GM18951 (cell line): ENCODE results near the gene MAN1B1.
"Not testable (repeated sequence)": the region's sequence is repeated elsewhere in the genome, so short reads cannot be mapped to it uniquely, and the experiment has no call there.

Source experiments
- POLR2A ChIP-seq: IDR thresholded peaks from 4 replicates; pipeline ENCODE4 v1.6.1; 2011; ENCODE audit warnings: mild to moderate bottlenecking; ENCODE audit not compliant: insufficient read length, insufficient read depth; ENCODE audit errors: extremely low read depth
- in situ Hi-C: fragments of 300-500 bp; cut with MboI; formaldehyde crosslinking; loops from one replicate; pipeline ENCODE4 v1.12.0; 2022; ENCODE audit warnings: low sequenced_read_pairs, mixed read lengths, inconsistent platforms; ENCODE audit not compliant: unreplicated experiment

The MAN1B1 gene

DNA sequence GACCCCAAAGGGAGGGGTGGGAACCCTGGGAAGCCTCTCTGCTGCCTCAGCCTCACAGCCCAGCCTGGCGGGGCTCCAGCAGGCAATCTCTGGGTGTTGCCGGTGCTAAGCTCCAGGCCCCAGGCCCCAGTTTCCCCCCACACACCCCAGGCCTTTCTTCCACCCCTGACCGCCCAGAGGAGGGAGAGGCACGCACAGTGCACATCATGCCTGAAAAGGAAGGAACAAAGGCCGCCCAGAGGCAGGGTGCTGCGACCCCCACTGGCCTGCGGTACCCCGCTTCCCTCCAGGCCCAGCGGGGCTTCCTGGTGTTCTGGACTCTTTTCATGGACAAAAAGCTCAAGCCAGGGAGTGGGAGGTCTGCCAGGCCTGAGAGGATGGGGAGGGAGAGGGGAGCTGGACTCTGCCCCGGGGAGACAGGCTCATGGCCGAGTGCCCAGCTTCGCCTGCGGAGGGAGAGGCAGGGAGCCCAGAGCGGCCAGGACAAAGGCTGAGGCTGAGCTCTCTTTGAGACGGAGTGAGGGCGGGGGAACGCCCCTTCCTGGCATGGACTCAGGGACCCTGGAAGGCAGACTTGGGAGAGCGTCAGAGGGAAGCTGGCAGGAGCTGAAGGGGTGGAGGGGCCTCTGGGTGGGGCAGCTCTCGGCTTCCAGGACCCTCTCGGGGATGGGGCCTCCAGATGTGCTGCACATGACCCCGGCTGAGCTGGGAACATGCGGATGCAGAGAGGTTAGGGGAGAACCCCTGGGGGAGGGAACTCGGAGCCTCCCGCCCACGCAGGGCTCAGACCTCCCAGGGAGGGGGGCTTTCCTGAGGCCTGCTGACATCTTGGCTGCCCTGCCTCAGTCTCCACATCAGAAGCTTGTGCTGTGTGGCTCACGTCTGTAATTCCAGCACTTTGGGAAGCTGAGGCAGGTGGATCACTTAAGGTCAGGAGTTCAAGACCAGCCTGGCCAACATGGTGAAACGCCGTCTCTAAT, 31.1 kb upstream of the MAN1B1 start:
- no peak for TF ChIP-seq POLR2A

DNA sequence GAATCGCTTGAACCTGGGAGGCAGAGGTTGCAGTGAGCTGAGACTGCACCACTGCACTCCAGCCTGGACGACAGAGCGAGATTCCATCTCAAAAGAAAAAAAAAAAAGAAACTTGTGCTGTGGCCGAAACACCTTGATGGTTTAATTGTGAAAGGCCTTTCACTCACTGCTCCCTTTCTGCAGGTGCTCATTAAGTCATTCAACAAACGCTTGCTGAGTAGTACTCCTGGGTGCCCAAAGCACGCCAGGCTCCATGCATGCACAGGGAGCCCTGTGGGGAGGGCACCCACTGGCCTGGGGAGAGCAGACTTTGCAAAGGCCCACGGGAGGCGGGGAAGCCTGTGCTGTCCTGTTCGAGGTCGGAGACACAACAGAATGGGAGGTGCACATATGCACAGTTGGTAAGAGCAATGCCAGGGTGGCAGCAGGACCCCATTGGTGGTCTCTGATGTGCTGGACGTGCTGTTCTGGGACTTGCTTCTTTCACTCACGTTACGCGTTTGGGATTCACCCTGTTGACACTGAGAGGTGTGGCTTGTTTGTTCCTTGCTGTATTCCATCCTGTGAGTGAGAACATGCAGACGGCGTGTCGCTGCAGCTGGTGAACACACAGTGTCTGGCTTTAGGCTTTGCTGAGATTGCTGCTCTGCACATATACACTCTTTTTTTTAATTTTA, 29.9 kb upstream of the MAN1B1 start:
- no peak for TF ChIP-seq POLR2A
- in situ Hi-C loops, result no loop called here

More for the DNA sequence above, 31.1 kb upstream of the MAN1B1 start:
- in situ Hi-C loops, result no loop called here

DNA sequence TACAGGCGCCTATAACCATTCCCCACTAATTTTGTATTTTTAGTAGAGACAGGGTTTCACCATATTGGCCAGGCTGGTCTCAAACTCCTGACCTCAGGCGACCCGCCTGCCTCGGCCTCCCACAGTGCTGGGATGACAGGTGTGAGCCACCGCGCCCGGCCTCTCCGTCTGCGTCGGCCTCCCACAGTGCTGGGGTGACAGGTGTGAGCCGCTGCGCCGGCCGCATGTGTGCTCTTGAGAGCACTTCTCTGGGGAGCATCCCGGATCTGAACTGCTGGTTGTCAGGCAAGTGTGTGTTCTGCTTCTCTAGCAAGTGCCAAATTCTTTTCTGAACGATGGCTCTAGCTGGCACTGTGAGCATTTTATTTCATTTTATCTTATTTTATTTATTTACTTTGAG, 29.2 kb upstream of the MAN1B1 start:
- in situ Hi-C loops, result no loop called here
- TF ChIP-seq POLR2A, result no peak

DNA sequence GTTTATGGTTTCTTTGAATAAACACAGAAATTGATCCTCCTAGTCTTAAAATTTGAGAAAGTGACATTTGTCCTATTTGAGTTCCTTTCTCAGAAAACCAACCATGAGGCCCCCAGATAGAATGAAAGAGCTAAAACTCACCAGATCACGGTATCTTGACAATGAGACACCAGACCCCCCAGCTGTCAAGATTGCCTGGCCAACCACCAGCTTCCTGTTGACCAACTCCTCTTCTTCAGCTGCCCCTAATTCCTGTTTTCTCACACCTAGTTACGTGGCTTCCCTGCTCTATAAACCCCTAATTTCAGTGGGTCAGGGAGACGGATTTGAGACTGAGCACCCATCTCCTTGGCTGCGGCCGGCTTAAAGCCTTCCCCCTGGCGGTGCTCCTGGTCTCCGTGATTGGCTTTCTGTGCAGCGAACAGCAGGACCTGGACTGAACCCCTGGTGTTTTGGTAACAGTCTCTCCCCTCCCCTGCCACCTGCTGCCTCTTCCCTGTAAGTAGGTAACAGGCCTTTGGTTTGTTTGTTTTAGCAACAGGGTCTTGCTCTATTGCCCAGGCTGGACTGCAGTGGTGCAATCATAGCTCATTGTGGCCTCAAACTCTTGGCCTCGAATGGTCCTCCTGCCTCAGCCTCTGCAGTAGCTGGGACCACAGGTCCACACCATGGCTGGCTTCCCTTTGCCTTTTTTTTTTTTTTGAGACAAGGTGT, 28.1 kb upstream of the MAN1B1 start:
- in situ Hi-C loops, result no loop called here

DNA sequence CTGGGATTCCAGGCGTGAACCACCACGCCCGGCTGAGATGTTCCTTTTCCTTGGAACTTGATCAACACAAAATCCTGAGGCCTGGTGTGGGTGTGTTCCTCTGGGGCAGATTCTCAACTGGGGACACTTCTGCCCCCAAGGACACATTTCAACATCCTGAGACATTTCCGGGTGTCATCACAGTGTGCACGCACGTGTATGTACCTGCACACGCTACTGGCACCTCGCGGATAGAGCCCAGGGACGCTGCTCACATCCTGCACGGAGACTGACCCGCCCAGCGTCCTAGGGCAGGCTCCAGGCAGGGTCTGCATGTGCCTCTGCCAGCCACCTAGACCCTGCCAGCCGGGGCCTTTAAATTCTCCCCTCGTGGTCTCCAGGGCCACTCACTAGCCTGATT, 24.4 kb upstream of the MAN1B1 start:
- in situ Hi-C loops, result no loop called here
- no peak for TF ChIP-seq POLR2A

More for the DNA sequence above, 28.1 kb upstream of the MAN1B1 start:
- no peak for TF ChIP-seq POLR2A

DNA sequence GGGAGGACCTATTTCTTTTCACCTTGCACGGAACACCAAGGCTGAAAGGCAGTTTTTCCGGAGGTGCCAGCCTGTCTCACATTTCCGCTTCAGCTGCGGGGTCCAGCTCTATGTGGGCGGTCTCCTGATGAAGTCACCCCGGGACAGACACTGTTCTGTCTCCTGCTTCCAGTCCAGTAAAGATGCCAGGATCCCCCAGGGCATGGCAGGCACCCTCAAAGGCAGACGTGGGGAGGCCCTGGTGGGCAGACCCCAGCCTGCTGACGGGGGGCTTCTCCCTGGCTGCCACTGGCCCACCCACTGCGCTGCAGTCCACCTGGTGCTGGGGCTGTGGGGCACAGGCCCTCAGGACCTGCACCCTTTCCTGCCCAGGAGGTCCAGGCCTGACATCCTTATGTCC, 24.0 kb upstream of the MAN1B1 start:
- in situ Hi-C loops, result not testable (repeated sequence)

DNA sequence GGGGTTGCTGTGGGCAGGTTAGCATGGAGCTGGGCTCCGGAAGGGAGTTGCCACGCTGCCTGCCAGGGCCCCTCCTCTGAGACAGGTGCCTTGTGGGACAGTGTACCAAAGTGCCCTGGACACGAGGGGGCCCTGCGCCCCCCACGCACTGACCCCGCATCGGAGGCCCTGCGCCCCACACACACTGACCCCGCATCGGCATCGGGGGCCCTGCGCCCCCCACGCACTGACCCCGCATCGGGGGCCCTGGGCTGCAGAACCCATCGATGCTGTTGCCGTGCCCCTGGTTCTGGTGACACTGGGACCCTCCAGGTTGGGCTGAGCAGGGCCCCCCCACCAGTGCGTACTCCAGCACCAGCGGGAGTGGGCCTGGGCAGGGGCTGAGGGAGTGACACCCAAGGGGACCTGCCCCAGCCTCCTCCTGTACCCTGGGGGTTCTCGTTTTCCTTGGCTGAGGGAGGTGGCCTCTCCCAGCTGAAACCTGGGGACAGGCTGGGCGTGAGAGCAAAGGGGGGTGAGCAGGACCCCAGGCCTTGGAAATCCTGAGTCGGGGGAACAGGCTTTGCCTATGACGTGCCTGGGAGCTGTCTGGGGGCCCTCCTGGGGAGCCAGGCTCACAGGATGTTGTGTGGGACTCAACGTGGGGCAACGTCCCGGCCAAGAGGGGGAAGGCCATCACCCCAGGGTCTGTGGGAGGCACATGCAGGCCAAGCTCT, 23.3 kb upstream of the MAN1B1 start:
- in situ Hi-C loops, result no loop called here
- no peak for TF ChIP-seq POLR2A

DNA sequence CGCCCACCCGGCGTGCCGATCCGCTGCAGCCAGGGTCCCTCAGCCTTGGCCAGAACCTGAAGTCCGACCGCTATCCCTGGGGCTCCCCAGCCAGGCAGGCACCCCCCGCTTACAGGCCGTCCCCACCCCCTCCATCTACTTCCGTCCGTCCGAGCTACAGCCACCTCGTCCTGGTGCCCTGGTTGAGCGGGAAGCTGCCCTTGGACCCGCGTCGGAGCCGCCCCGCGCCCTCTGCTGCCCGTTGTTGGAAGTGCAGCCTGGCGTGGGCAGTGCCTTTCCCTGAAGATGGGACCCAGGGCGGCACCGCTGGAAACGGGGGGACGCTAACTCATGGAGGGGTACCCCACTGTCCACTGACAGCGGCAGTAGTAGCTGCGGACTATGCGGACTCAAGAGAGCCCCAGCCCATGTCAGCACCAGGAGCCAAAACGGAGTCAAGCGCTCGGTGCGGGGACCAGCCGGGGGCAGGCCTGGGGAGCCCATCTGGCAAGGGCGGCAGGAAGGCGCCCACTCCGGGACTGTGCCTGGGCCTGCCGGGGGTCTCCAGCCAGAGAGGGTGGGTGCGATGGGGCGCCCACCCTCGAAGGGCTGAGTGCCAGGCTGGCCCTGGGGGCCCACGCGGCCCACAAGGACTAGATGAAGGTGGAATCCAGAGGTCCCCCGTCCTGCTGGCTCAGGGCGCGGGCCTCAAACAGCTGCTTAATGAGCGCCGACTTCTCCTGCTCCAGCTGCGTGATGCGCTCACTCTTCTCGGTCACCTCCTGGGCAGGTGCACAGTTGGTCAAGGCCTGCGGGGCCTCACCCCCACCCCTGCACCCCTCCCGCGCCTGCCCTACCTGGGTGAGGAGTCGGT, 22.5 kb upstream of the MAN1B1 start:
- in situ Hi-C loops, result no loop called here
- no peak for TF ChIP-seq POLR2A

DNA sequence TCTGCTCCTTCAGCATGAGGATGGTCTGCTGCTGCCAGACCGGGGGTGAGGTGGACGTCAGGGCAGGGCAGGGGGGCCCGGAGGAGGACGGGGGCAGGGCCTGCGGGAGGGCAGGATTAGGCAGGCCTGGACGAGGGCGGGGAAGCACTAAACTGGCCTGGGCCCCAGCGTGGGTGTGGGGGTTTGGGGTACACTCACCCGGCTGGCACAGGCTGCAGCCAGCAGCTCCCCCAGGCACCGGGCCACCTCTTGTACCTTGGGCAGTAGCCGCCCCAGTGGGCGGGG, 22.0 kb upstream of the MAN1B1 start:
- in situ Hi-C loops, result no loop called here

DNA sequence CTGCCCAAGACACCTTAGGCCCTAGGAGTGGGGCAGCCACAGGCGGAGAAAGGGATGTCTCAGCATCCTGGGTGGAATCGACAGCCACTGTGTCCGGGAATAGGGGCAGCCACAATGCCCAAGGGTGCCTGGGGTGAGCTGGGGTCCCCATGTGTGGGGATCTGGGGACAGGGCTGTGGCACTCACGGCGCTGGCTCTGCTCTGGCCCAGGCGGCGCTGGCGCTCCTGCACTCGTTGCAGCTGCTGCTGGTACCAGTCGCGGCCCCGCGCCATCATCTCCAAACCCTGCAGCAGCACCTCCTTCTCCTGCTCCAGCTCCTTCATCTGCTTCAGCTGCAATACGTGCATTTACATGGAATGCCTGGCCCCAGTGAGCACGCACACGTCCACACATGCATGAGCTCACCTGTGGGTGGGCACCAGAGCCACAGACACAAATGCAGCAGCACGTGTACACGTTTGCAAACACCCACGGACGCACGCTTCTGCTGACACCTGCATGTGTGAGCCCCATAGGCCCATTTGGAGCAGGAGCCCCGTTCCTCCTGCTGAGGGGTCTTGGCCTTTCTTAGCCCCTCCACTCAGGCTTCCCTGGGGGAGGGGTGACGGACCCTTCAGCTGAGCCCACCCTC, 21.3 kb upstream of the MAN1B1 start:
- TF ChIP-seq POLR2A, result no peak
- in situ Hi-C loops, result no loop called here

More for the DNA sequence above, 22.0 kb upstream of the MAN1B1 start:
- no peak for TF ChIP-seq POLR2A

DNA sequence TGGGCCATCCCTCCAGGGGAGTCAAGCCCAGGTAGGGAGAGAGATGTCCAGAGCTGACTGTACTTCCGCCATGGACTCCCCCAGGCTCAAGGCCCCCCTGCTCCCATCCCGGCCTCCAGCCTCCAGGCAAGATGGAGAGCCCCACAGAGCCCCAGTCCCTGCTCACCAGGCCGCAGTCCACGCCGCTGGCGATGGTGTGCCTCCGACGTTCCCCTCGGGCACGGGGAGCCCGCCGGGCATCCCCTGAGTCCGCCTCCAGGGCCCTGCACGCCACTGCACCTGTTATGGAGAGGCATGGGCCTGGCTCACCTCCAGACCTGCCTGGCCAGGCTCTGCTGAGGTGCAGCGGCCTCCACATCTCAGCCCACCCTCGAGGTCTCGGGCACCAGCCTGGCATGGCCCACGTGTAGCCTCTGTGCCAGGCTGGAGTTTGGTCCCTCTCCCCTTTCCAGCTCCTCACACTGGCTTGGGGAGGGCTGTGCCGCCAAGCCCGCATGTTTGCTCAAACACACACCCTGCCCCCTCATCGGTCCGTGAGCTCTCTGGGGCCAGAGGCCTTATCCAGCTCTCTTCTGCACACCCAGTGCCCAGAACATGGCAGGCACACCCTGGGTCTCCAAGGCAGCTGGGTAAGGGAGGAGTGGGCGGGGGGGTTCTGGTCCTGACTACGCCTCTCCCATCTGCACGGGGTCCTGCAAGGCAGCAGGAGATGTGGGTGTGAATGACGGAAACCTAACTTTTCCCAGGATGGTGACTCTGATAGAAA, 20.5 kb upstream of the MAN1B1 start:
- in situ Hi-C loops, result no loop called here
- TF ChIP-seq POLR2A, result no peak

DNA sequence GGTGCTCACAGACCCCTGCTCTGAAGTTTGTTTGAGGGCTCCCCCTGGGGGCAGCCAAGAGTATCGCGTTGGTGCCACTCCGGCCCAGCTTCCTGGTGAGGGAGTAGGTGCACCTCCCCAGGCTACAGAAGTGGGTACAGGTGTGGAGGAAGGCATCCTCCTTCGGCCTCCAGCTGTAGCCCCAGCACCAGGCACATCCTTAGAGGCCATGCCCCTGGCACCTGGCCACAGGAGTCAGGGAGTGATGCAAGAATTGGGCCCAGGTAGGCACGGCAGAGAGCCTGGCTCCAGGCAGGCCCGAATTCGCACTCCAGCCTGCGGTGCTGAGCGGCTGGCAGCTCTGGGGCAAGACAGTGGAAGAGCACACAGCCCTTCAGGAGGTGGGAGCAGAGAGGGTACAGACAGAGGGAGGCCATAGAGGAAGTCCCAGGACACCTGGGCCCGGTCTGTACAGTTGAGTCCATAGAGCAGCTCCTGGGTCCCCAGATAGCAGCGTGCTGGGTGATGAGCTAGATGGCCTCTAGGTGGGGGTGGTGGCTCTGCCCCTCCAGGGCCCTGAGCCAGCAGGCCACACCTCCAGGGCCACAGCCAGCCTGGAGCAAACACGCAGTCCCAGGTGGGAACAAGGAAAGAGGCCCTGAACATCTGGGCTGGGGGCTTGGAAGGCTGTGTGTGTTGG, 18.8 kb upstream of the MAN1B1 start:
- no peak for TF ChIP-seq POLR2A
- in situ Hi-C loops, result no loop called here
